ENCODE results near the gene CACNB1. TPM values are rescaled to one million over a fixed set of nuclear protein-coding genes. Genes with fewer than 3 reads are reported as not detected.

The CACNB1 gene
- total and polyA plus RNA-seq, 2 donors (not counting 1 experiment from before 2014, with no cell fraction given) = 3.8 to 12.4 TPM

- peaks cover 2 to 36% of the 10 kb centered on the region in 2 experiments for H3K36me3 ChIP-seq (replicated peaks in 1 of 2; ENCODE audit: control extremely low read depth in 1 of 2, control insufficient read depth in 1 of 2, extremely low read depth in 1 of 2, insufficient read depth in 2 of 2, low read length in 1 of 2)
- WGBS (ENCODE audit: insufficient coverage) = no CpG with 5 or more reads among the region's 10 CpGs
- POLR2A ChIA-PET = interaction anchor here (0.6 to 1.9 kb wide), 15 partner anchors 9 to 530 kb away, joined by 3 to 19 read pairs (median 5); partner anchors contain the start of genes CDK12, LASP1, MIEN1 and RPL23
- peak overlapping the region; percentile 91 for H3K9ac ChIP-seq (ENCODE audit: low read length)
- peaks cover 37 to 61% of the 10 kb centered on the region in 2 donors for H3K4me1 ChIP-seq (ENCODE audit: control insufficient read depth in 2 of 2, insufficient read depth in 2 of 2, low read length in 2 of 2)
- H3K27ac Mint-ChIP-seq = peak overlapping the region; percentile 100
- no peaks in the 10 kb centered on the region for H3K27me3 Mint-ChIP-seq
- no peaks in the 10 kb centered on the region for H3K9me3 ChIP-seq (ENCODE audit: control extremely low read depth in 1 of 3, control insufficient read depth in 2 of 3, insufficient read depth in 1 of 3, low read length in 2 of 3)
- H3K4me2 ChIP-seq (replicated peaks; ENCODE audit: low read depth, low read length, poor library complexity, severe bottlenecking) = peak overlapping the region; percentile 83
- peak overlapping the region; percentile 89 to 99 for H3K27ac ChIP-seq (ENCODE audit: low read length in 2 of 2)
- H3K4me3 ChIP-seq (ENCODE audit: control extremely low read depth in 1 of 5, extremely low read depth in 1 of 5, insufficient read depth in 1 of 5, low read depth in 2 of 5, low read length in 4 of 5) = peak overlapping the region; percentile 78 to 100 (median 95)
- no peak for TF ChIP-seq EZH2 (IDR thresholded peaks at IDR 0.05; ENCODE audit: borderline replicate concordance, insufficient read depth, low read depth, low read length, poor library complexity, severe bottlenecking)
- peaks cover 38% of the 10 kb centered on the region for H4K20me1 ChIP-seq (ENCODE audit: control insufficient read depth, insufficient read depth, low read length, poor library complexity, severe bottlenecking)
- H3K4me1 Mint-ChIP-seq = peaks cover 57% of the 10 kb centered on the region
- H3K27me3 ChIP-seq (replicated peaks in 1 of 4; ENCODE audit: control extremely low read depth in 1 of 4, control insufficient read depth in 3 of 4, insufficient read depth in 4 of 4, low read length in 3 of 4) = no peaks in the 10 kb centered on the region
- no peak for DNase-seq
- peaks cover 20% of the 10 kb centered on the region for H3K79me2 ChIP-seq (ENCODE audit: control insufficient read depth, insufficient read depth, low read length)
- no peaks in the 10 kb centered on the region for H3K9me3 Mint-ChIP-seq (ENCODE audit: insufficient read depth)
- peak overlapping the region; percentile 74 for H2AFZ ChIP-seq (ENCODE audit: insufficient read depth, low read depth, low read length, poor library complexity, severe bottlenecking)
- peak; percentile 62 for ATAC-seq (ENCODE audit: low read depth)
- H3K4me3 Mint-ChIP-seq = peak overlapping the region; percentile 89
- intact Hi-C loops (cut with micrococcal nuclease) = loop anchor here (1.0 to 10.0 kb wide), 3 partner anchors 10 to 205 kb away; partner anchors contain the start of genes FBXL20 and PLXDC1
- CTCF ChIA-PET = interaction anchor here (1.0 to 18.9 kb wide), 8 partner anchors 9 to 216 kb away, joined by 3 to 707 read pairs (median 11); no protein-coding TSS in a partner anchor
Observed at GRCh38 chr17:39199820-39200069, 2.3 kb upstream of the CACNB1 start.

GRCh38 chr17:39198186-39198566, 707 bp upstream of the CACNB1 start:
- H4K20me1 ChIP-seq (ENCODE audit: control insufficient read depth, insufficient read depth, low read length, poor library complexity, severe bottlenecking) = peaks cover 30% of the 10 kb centered on the region
- intact Hi-C loops (cut with micrococcal nuclease) = loop anchor here (5.0 kb wide), 1 partner anchor 46 kb away; the partner anchor contains the start of gene PLXDC1
- no peaks in the 10 kb centered on the region for H3K9me3 ChIP-seq (ENCODE audit: control extremely low read depth in 1 of 3, control insufficient read depth in 2 of 3, insufficient read depth in 1 of 3, low read length in 2 of 3)
- H3K4me3 Mint-ChIP-seq = peak overlapping the region; percentile 89
- POLR2A ChIA-PET = no interaction called here
- peaks cover 20% of the 10 kb centered on the region for H3K79me2 ChIP-seq (ENCODE audit: control insufficient read depth, insufficient read depth, low read length)
- H3K9me3 Mint-ChIP-seq (ENCODE audit: insufficient read depth) = no peaks in the 10 kb centered on the region
- peak overlapping the region; percentile 77 for H3K9ac ChIP-seq (ENCODE audit: low read length)
- H3K27me3 Mint-ChIP-seq = no peaks in the 10 kb centered on the region
- no peak overlapping the region for H3K27ac ChIP-seq (ENCODE audit: low read length in 2 of 2)
- peak overlapping the region in 4 of 5 experiments; percentile 53 to 87 (median 70) for H3K4me3 ChIP-seq (ENCODE audit: control extremely low read depth in 1 of 5, extremely low read depth in 1 of 5, insufficient read depth in 1 of 5, low read depth in 2 of 5, low read length in 4 of 5)
- peaks cover 54% of the 10 kb centered on the region for H3K4me1 Mint-ChIP-seq
- H3K27me3 ChIP-seq (replicated peaks in 1 of 4; ENCODE audit: control extremely low read depth in 1 of 4, control insufficient read depth in 3 of 4, insufficient read depth in 4 of 4, low read length in 3 of 4) = no peaks in the 10 kb centered on the region
- DNase-seq = no peak
- H3K4me2 ChIP-seq (replicated peaks; ENCODE audit: low read depth, low read length, poor library complexity, severe bottlenecking) = peak overlapping the region; percentile 98
- peak overlapping the region; percentile 37 for H3K27ac Mint-ChIP-seq
- H2AFZ ChIP-seq (ENCODE audit: insufficient read depth, low read depth, low read length, poor library complexity, severe bottlenecking) = peak overlapping the region; percentile 93
- no peak for ATAC-seq (ENCODE audit: low read depth)
- CTCF ChIA-PET = interaction anchor here (1.9 to 18.9 kb wide), 3 partner anchors 9 to 42 kb away, joined by 12 to 707 read pairs (median 12); no protein-coding TSS in a partner anchor
- WGBS (ENCODE audit: insufficient coverage) = 100% methylated on average over 1 of the region's 4 CpGs
- peaks cover 37 to 61% of the 10 kb centered on the region in 2 donors for H3K4me1 ChIP-seq (ENCODE audit: control insufficient read depth in 2 of 2, insufficient read depth in 2 of 2, low read length in 2 of 2)
- H3K36me3 ChIP-seq (replicated peaks in 1 of 2; ENCODE audit: control extremely low read depth in 1 of 2, control insufficient read depth in 1 of 2, extremely low read depth in 1 of 2, insufficient read depth in 2 of 2, low read length in 1 of 2) = peaks cover 2 to 21% of the 10 kb centered on the region in 2 experiments
- TF ChIP-seq CTCF (IDR thresholded peaks at IDR 0.05) = no peak
- TF ChIP-seq EZH2 (IDR thresholded peaks at IDR 0.05; ENCODE audit: borderline replicate concordance, insufficient read depth, low read depth, low read length, poor library complexity, severe bottlenecking) = no peak

Measured in B cell (primary cell).